ENCODE results near the gene CLCN2. TPM values are rescaled to one million over a fixed set of nuclear protein-coding genes. Genes with fewer than 3 reads are reported as not detected.
"Not testable (repeated sequence)": the region's sequence is repeated elsewhere in the genome, so short reads cannot be mapped to it uniquely, and the experiment has no call there.

Gene CLCN2
- total RNA-seq, 1 donor from 2014 or later = 3.6 TPM

GRCh38 chr3:184347321-184348056 is 13.9 kb downstream of the CLCN2 start:
- no peak for DNase-seq (ENCODE audit: extremely low read depth, low read depth, low spot score)

- no peak for DNase-seq (ENCODE audit: extremely low read depth, low read depth, low spot score)
Observed at GRCh38 chr3:184346480-184347190, 14.8 kb downstream of the CLCN2 start.

- DNase-seq (ENCODE audit: extremely low read depth, low read depth, low spot score) = no peak
Observed at GRCh38 chr3:184345317-184346144, 15.9 kb downstream of the CLCN2 start.

GRCh38 chr3:184344579-184345316 is 16.7 kb downstream of the CLCN2 start:
- no peak for DNase-seq (ENCODE audit: extremely low read depth, low read depth, low spot score)

GRCh38 chr3:184343200-184343876 is 18.1 kb downstream of the CLCN2 start:
- DNase-seq (ENCODE audit: extremely low read depth, low read depth, low spot score) = no peak

- DNase-seq (ENCODE audit: extremely low read depth, low read depth, low spot score) = no peak
Observed at GRCh38 chr3:184341925-184342324, 19.5 kb downstream of the CLCN2 start.

GRCh38 chr3:184339451-184340135 is 21.8 kb downstream of the CLCN2 start:
- not testable (repeated sequence) for DNase-seq (ENCODE audit: extremely low read depth, low read depth, low spot score)

- DNase-seq (ENCODE audit: extremely low read depth, low read depth, low spot score) = no peak
Observed at GRCh38 chr3:184339001-184339400, 22.4 kb downstream of the CLCN2 start.

GRCh38 chr3:184338511-184338945 is 22.9 kb downstream of the CLCN2 start:
- no peak for DNase-seq (ENCODE audit: extremely low read depth, low read depth, low spot score)

GRCh38 chr3:184337981-184338380 is 23.4 kb downstream of the CLCN2 start:
- DNase-seq (ENCODE audit: extremely low read depth, low read depth, low spot score) = no peak

- DNase-seq (ENCODE audit: extremely low read depth, low read depth, low spot score) = no peak
Observed at GRCh38 chr3:184337399-184337714, 24.0 kb downstream of the CLCN2 start, which contains the start of gene FAM131A. Gene FAM131A (plus strand): TSS chr3:184337600. CDS start chr3:184337631, 31 bp downstream.

- no peak for DNase-seq (ENCODE audit: extremely low read depth, low read depth, low spot score)
Observed at GRCh38 chr3:184336547-184337398, 24.6 kb downstream of the CLCN2 start.

- no peak for DNase-seq (ENCODE audit: extremely low read depth, low read depth, low spot score)
Observed at GRCh38 chr3:184335661-184336546, 25.5 kb downstream of the CLCN2 start.

- no peak for DNase-seq (ENCODE audit: extremely low read depth, low read depth, low spot score)
Observed at GRCh38 chr3:184335291-184335660, 26.1 kb downstream of the CLCN2 start.

GRCh38 chr3:184334470-184335158 is 26.8 kb downstream of the CLCN2 start:
- no peak for DNase-seq (ENCODE audit: extremely low read depth, low read depth, low spot score)

- no peak for DNase-seq (ENCODE audit: extremely low read depth, low read depth, low spot score)
Observed at GRCh38 chr3:184333700-184334099, 27.7 kb downstream of the CLCN2 start.

- DNase-seq (ENCODE audit: extremely low read depth, low read depth, low spot score) = no peak
Observed at GRCh38 chr3:184333190-184333589, 28.2 kb downstream of the CLCN2 start.
